NCI-H345 (cell line): ENCODE data around the gene PDSS2.

Source experiments
- DNase-seq: peaks from one replicate; lab custom pipeline; 2025; lab: John Stamatoyannopoulos, UW

The PDSS2 gene

GRCh38 chr6:107357842-107358241, 101.5 kb downstream of the PDSS2 start:
- DNase-seq, result no peak

GRCh38 chr6:107357031-107357430, 102.3 kb downstream of the PDSS2 start:
- DNase-seq, result no peak

GRCh38 chr6:107355659-107356058, 103.7 kb downstream of the PDSS2 start:
- no peak for DNase-seq

DNA sequence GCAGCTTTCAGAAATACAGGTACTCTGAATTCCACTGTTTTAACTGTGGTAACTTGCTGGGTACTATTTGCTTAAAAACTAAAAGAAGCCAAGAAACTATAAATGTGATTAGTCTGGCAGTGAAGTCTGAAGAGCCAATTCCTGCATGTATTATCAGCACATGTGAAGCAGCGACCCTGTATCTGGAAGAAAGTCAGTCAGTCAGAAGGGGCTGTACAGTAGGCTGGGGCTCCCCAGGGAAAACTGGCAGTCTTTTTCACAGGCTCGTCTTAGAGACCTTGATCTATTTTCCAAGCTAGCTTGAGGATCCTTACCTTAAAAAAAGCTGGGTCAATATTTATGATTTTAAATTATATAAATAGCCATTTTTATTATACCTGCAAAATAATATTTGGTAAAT, 104.9 kb downstream of the PDSS2 start:
- DNase-seq, result no peak

DNA sequence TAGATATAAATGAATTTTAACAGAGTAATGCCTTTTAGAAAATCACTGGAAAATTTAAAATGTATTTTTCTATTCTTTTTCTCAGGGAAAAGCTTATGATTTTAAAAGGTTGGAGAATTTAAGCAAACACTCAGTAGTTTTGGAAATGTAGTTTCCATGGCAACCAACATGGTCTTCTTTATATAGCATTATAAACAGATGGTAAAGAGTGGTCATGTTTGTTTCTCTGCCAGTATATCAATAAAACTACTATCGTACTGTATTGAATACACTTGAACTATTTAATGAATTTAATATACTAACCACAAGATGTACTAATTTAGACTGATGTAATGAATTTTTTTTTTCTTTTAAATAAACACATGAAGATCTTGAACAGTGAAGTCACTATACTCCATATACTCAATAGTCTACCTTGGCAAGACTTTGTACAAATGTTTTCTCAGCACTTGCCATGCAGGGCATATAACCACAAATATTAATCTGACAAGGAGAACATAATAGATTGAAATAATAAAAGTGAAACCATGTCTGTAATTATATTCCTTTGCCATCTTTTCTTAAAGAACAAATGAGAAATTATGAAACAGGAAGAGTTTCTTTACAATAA, 105.5 kb downstream of the PDSS2 start:
- no peak for DNase-seq

DNA sequence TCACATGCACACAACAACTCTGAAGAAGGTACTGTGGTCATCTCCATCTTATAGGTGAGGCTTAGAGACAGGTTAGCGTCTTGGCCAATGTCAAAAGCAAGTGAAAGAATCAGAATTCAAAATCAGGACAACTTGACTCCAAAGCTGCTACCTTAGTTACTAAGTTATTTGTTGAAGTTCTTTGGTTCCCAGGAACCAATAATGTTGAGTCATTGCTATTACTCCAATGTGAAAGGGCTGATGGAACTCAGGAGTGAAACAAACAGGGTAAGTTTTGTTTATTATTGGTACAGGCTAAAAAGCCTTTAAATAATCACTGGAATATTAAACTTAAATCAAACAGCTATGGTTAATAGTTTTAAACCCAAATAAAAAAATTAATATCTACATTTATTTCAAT, 111.1 kb downstream of the PDSS2 start:
- no peak for DNase-seq

DNA sequence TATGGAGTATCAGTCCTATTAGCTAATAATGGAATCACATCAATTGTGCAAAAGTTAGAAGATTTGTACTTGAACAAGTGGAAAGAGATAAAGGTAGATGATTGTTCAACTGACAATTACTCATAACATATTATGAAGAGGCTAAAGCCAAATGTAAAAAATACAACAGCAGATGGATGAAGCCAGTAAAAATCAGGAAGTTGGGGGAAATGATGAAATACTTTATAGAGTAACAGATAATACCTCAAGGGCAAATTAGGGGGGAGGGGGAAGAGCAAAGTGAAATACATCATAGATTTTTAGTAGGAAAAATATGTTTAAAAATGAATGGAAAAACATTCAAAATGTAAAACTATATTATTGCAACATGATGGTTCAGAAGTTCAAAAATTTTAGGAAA, 114.0 kb downstream of the PDSS2 start:
- no peak for DNase-seq

GRCh38 chr6:107344981-107345380, 114.4 kb downstream of the PDSS2 start:
- no peak for DNase-seq

- DNase-seq, result no peak
Measured at GRCh38 chr6:107344383-107344782, 115.0 kb downstream of the PDSS2 start.

DNA sequence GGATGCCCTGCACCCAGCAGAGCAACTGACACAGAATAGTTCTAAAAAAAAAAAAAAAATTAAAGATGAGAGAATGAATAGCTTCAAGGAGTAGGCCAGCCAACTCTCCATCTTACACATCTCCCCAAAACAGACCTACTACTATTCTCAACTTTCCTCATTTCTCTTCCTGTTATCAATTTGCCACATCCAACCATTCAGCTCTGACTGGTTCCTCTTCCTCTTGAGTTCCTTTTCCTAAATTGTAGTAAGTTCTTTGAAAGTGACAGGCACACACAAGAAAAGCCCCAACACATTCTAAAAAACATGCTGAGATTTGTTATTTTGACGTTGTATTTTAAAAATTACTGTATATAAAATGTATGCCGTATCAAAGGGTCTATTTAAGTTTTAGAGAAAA, 117.2 kb downstream of the PDSS2 start:
- no peak for DNase-seq

- no peak for DNase-seq
Measured at GRCh38 chr6:107340881-107341280, 118.5 kb downstream of the PDSS2 start.

GRCh38 chr6:107337191-107337741, 122.1 kb downstream of the PDSS2 start:
- no peak for DNase-seq

- DNase-seq, result no peak
Measured at GRCh38 chr6:107334026-107334425, 125.3 kb downstream of the PDSS2 start.

GRCh38 chr6:107333491-107333890, 125.9 kb downstream of the PDSS2 start:
- DNase-seq, result no peak

DNA sequence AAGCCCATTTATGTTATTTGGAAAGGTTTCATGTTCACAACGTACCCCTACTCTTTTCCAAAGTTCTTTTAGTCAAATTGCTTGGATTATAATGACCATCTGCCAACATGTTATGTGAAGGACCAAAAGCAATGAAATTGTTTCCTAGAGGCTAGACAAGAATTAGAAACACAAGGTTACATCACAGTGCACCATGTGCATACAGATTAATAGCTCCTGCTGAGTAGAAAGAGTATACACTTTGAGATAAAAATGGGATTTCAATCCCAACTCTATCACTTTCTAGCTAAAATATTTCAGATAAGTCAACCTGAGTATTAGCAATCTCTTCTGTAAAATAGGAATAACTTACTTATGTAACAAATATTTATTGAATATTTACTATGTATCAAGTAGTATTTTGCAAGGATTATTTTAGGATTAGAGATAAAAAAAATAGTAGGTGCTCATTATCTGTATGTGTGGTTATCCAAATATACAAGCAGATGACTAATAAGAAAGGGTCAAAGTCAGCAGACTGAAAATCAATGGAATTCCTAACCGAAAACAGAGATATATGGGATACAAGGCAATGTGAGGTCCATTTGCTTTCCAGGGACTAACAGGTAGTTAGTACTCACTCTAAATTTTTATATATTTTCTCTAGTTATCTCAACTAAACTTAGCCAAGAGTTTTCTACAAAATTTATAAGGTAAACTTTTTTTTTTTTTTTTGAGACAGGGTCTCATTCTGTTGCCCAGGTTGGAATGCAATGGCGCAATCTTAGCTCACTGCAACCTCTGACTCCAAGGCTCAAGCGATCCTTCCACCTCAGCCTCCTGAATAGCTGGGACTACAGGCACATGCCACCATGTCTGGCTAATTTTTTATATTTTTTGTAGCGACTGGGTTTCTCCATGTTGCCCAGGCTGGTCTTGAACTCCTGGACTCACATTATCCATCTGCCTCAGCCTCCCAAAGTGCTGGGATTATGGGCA, 127.7 kb downstream of the PDSS2 start:
- DNase-seq, result no peak

DNA sequence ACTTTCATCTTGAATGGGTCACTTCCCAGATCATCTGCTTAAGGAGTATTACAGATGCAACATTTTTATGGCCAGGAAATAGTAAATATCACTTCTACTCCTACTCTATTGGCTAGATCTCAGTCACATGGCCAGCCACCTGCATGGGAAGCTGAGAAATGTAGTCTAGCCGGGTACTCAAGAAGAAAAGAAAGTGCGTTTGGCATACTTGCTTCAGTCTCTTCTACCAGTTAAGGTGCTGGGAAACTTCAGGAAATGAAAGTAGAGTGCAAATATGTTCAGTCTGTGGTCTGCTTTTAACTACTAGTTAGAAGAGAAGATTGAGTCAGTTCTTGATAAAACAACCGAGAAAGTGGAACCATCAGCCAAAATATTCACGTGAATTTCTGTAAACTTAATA, 129.2 kb downstream of the PDSS2 start:
- no peak for DNase-seq

DNA sequence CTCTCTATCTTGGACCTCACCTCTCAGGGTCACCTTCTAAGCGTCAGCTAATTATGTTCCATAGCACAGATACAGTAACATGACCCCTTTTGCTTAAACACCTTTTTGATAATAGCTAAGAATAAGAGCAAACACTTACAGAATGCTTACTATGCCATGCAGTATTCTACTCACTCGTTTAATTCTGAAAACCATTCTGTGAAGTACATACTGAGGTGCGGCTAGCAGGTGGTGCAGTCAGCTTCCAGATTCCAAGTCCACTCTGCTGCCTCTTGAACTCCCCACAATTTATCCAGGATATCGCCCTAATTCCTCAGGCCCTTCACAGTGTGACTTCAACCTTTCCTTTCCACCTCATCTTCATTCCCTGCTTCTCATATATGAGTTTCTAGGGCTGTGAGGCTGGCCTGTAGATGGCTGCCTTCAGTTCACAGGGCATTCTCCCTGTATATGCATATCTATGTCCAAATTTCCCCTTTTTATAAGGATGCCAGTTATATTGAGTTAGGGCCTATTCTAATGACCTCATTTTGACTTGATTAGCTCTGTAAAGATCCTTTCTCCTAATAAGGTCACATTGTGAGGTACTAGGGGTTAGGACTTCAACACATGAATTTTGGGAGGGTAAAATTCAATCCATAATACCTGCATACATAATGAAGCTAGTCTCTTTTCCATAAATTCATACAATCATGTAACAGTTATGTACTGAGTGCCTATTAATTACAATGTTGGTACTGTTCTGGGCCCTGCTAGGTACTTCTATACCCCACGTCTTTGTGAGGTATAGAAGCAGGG, 130.1 kb downstream of the PDSS2 start:
- DNase-seq, result no peak

DNA sequence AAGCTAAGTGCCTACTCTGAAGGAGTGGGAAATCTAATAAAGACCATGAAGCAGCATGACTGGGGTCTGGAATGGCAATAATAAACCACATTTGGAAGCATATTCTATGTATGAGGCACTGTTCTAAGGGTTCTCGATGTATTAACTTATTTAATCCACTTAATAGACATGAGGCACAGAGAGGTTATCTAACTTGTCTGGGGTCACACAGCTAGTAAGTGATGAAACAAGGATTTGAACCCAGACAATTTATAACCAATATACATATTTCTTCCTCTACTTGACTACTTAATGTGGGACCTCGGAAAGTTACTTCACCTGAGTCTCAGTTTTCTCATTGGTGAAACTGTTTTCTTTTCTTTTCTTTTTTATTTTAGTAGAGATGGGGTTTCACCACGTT, 131.3 kb downstream of the PDSS2 start:
- no peak for DNase-seq

- DNase-seq, result no peak
Measured at GRCh38 chr6:107323133-107323785, 136.1 kb downstream of the PDSS2 start.

- DNase-seq, result no peak
Measured at GRCh38 chr6:107321793-107322192, 137.6 kb downstream of the PDSS2 start.

GRCh38 chr6:107319906-107320530, 139.3 kb downstream of the PDSS2 start:
- DNase-seq, result no peak
